ENCODE results near the gene USH1G.
A peak's percentile ranks its signal among the peaks of the same experiment; 100 is the strongest.
"Not testable (repeated sequence)": the region's sequence is repeated elsewhere in the genome, so short reads cannot be mapped to it uniquely, and the experiment has no call there.

The USH1G gene

GRCh38 chr17:74874615-74875037, 48.4 kb downstream of the USH1G start:
- DNase-seq (ENCODE audit: low read depth), result no peak

- no peak for DNase-seq (ENCODE audit: low read depth)
Measured at GRCh38 chr17:74873874-74874614, 49.0 kb downstream of the USH1G start.

- DNase-seq (ENCODE audit: low read depth), result peak; percentile 98
Measured at GRCh38 chr17:74873037-74873873, 49.8 kb downstream of the USH1G start.

GRCh38 chr17:74872313-74873036, 50.6 kb downstream of the USH1G start, which contains the start of gene FDXR:
FDXR (minus strand) TSS chr17:74872994; CDS start chr17:74872944, 50 bp downstream.
- DNase-seq (ENCODE audit: low read depth), result no peak

GRCh38 chr17:74871356-74872076, 51.5 kb downstream of the USH1G start:
- no peak for DNase-seq (ENCODE audit: low read depth)

GRCh38 chr17:74870512-74870911, 52.5 kb downstream of the USH1G start:
- peak; percentile 22 for DNase-seq (ENCODE audit: low read depth)

GRCh38 chr17:74870028-74870427, 53.0 kb downstream of the USH1G start:
- DNase-seq (ENCODE audit: low read depth), result not testable (repeated sequence)

- no peak for DNase-seq (ENCODE audit: low read depth)
Measured at GRCh38 chr17:74868908-74869255, 54.2 kb downstream of the USH1G start.

DNA sequence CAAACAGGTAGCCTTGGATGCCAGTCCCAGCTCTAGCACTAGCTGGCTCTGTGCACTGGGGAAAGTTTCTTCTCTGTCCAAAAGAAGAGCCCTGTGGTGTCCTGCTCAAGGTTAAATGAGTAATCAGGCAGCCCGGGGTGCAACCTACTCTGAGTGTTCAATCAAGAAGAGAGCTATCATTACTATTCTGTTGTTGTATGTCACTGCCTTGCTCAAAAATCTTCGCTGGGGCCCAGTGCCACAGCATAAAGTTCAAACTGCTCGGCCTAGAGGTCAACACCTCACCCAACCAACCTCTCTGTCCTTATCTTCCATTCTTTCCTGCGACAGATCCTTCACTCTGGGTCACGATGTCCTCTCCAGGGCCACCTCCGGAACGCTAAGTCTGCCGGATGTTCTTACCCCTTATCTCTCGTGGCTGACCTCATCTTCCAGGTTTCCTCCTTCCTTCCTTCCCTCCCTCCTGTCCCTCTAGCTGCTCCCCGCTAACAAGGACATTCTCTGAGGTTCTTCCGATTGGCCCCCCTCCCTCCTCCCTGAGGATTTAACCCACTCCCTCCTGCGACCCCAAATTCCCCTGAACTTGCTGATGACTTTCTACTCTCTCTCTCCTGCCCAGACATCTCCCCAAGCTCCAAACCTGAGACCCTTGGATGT, 54.7 kb downstream of the USH1G start:
- DNase-seq (ENCODE audit: low read depth), result no peak

- DNase-seq (ENCODE audit: low read depth), result no peak
Measured at GRCh38 chr17:74866198-74866835, 56.7 kb downstream of the USH1G start.

Data from GM04503 (cell line).